GM21619 (cell line): ENCODE results near the gene OR2K2.
A peak's percentile ranks its signal among the peaks of the same experiment; 100 is the strongest.
"Not testable (repeated sequence)": the region's sequence is repeated elsewhere in the genome, so short reads cannot be mapped to it uniquely, and the experiment has no call there.

Experiments used
- ATAC-seq: cut with Tn5 transposase; IDR thresholded peaks from one replicate; pipeline ENCODE4 v1.9.1; 2021; ENCODE audit not compliant: unreplicated experiment

OR2K2 gene

GRCh38 chr9:111330124-111330523 is at the start of gene OR2K2:
TSS of gene OR2K2 (minus strand) at chr9:111330224. CDS start at chr9:111328433, 1,791 bp downstream.
- ATAC-seq, result no peak

GRCh38 chr9:111375817-111376564 is 46.0 kb upstream of the OR2K2 start:
- ATAC-seq, result no peak

GRCh38 chr9:111375062-111375461 is 45.0 kb upstream of the OR2K2 start:
- no peak for ATAC-seq

GRCh38 chr9:111372297-111372696 is 42.3 kb upstream of the OR2K2 start:
- ATAC-seq, result no peak

GRCh38 chr9:111366978-111367377 is 37.0 kb upstream of the OR2K2 start:
- no peak for ATAC-seq

GRCh38 chr9:111362526-111362925 is 32.5 kb upstream of the OR2K2 start:
- no peak for ATAC-seq

- peak; percentile 56 for ATAC-seq
Measured at GRCh38 chr9:111360881-111361280, 30.9 kb upstream of the OR2K2 start.

GRCh38 chr9:111356481-111357244 is 26.6 kb upstream of the OR2K2 start:
- peak; percentile 38 for ATAC-seq

- ATAC-seq, result no peak
Measured at GRCh38 chr9:111352545-111352944, 22.5 kb upstream of the OR2K2 start.

- no peak for ATAC-seq
Measured at GRCh38 chr9:111350556-111350955, 20.5 kb upstream of the OR2K2 start.

GRCh38 chr9:111349766-111350165 is 19.7 kb upstream of the OR2K2 start:
- no peak for ATAC-seq

- ATAC-seq, result no peak
Measured at GRCh38 chr9:111348821-111349271, 18.8 kb upstream of the OR2K2 start.

- ATAC-seq, result not testable (repeated sequence)
Measured at GRCh38 chr9:111334318-111334863, 4.4 kb upstream of the OR2K2 start.

- ATAC-seq, result no peak
Measured at GRCh38 chr9:111320631-111321030, 9.4 kb downstream of the OR2K2 start.

- ATAC-seq, result no peak
Measured at GRCh38 chr9:111316796-111317195, 13.2 kb downstream of the OR2K2 start.

- no peak for ATAC-seq
Measured at GRCh38 chr9:111305914-111306313, 24.1 kb downstream of the OR2K2 start.

GRCh38 chr9:111304000-111304399 is 26.0 kb downstream of the OR2K2 start:
- not testable (repeated sequence) for ATAC-seq

GRCh38 chr9:111301195-111301594 is 28.8 kb downstream of the OR2K2 start:
- ATAC-seq, result no peak

GRCh38 chr9:111300140-111300735 is 29.8 kb downstream of the OR2K2 start:
- no peak for ATAC-seq

- ATAC-seq, result not testable (repeated sequence)
Measured at GRCh38 chr9:111299599-111299966, 30.4 kb downstream of the OR2K2 start.
